Suprapubic skin (tissue), 4 donors: ENCODE data around the gene UEVLD. TPM values are rescaled to one million over a fixed set of nuclear protein-coding genes. Genes with fewer than 3 reads are reported as not detected.
"Not testable (repeated sequence)": the region's sequence is repeated elsewhere in the genome, so short reads cannot be mapped to it uniquely, and the experiment has no call there.

ENCODE experiments used
- DNase-seq, 2 donors: peaks; one replicate each; pipeline ENCODE4 v3.0.0-alpha.2; 2019; ENCODE audit warnings: low spot score in 2 of 2
- H3K27ac ChIP-seq: fragments of 200-600 bp; sonication (generic); one replicate; pipeline ENCODE4 v1.5.1; 2019
- H3K27me3 ChIP-seq: fragments of 200-600 bp; sonication (generic); one replicate; pipeline ENCODE4 v1.5.1; 2019
- H3K36me3 ChIP-seq: fragments of 200-600 bp; sonication (generic); one replicate; pipeline ENCODE4 v1.5.1; 2019
- H3K4me1 ChIP-seq: fragments of 200-600 bp; sonication (generic); one replicate; pipeline ENCODE4 v1.5.1; 2019
- H3K4me3 ChIP-seq: fragments of 200-600 bp; sonication (generic); one replicate; pipeline ENCODE4 v1.5.1; 2019; ENCODE audit warnings: mild to moderate bottlenecking
- H3K9me3 ChIP-seq: fragments of 200-600 bp; sonication (generic); one replicate; pipeline ENCODE4 v1.5.1; 2019
- CTCF ChIP-seq, 2 donors: fragments of 200-600 bp in 1 of 2; fragments of 450-650 bp in 1 of 2; sonication (generic) in 1 of 2; IDR thresholded peaks; one replicate each; pipeline ENCODE4 v1.5.1; 2016 to 2019; ENCODE audit warnings: antibody characterized with exemption in 2 of 2, mild to moderate bottlenecking in 1 of 2, moderate library complexity in 1 of 2
- EP300 ChIP-seq: sonication (generic); formaldehyde crosslinking; IDR thresholded peaks from one replicate; pipeline ENCODE4 v1.6.1; 2017; ENCODE audit warnings: antibody characterized with exemption
- POLR2A ChIP-seq, 2 donors: fragments of 450-650 bp; IDR thresholded peaks; one replicate each; pipeline ENCODE4 v1.6.1; 2017; ENCODE audit warnings: antibody characterized with exemption in 2 of 2, mild to moderate bottlenecking in 2 of 2, moderate library complexity in 2 of 2
- POLR2AphosphoS5 ChIP-seq, 3 donors: sonication (generic); formaldehyde crosslinking; IDR thresholded peaks; one replicate each; pipeline ENCODE4 v1.6.1; 2017; ENCODE audit warnings: antibody characterized with exemption in 3 of 3
- WGBS: methylation state at CpG from one replicate; pipeline ENCODE4 v1.1.5; 2018; 5-methylcytosine and 5-hydroxymethylcytosine counted together
- total RNA-seq, 4 donors: library from RNA; depleted of rRNA; stranded (reverse); fragments of >200 nt; gene quantifications; one replicate each; pipeline ENCODE4 v1.1.0, GENCODE V29; 2016

The UEVLD gene
- total RNA-seq, 4 donors from 2014 or later: 24.1 to 46.1 (median 32.8) TPM

GRCh38 chr11:18599739-18600230 is 11.3 kb upstream of the UEVLD start, which contains the start of gene MISFA:
MISFA (plus strand) TSS chr11:18599789; CDS start chr11:18599929, 140 bp downstream.
- DNase-seq: no peak
- no peaks in the 10 kb centered on the region for H3K9me3 ChIP-seq
- TF ChIP-seq POLR2A (IDR thresholded peaks at IDR 0.05) (no peak), EP300 (no peak), POLR2AphosphoS5 (IDR thresholded peaks at IDR 0.05) (no peak), CTCF (IDR thresholded peaks at IDR 0.05) (no peak)
- WGBS: 89% methylated on average over 7 of the region's 7 CpGs
- H3K4me3 ChIP-seq: no peak within 1 kb of the TSS
- H3K4me1 ChIP-seq: peaks cover 16% of the 10 kb centered on the region
- no peaks in the 10 kb centered on the region for H3K27me3 ChIP-seq
- no peak within 1 kb of the TSS for H3K27ac ChIP-seq
- H3K36me3 ChIP-seq: peaks cover 9% of the 10 kb centered on the region

- no peak for DNase-seq
Measured at GRCh38 chr11:18594999-18595749, 6.6 kb upstream of the UEVLD start.

GRCh38 chr11:18594088-18594487 is 5.6 kb upstream of the UEVLD start:
- not testable (repeated sequence) for H3K36me3 ChIP-seq, H3K9me3 ChIP-seq, H3K27ac ChIP-seq, DNase-seq, H3K4me3 ChIP-seq, H3K27me3 ChIP-seq
- peaks cover 41% of the 10 kb centered on the region for H3K4me1 ChIP-seq
- 52% methylated on average over 5 of the region's 5 CpGs for WGBS

More at GRCh38 chr11:18594999-18595749, 6.6 kb upstream of the UEVLD start:
- Histone ChIP-seq H3K9me3 (no peaks in the 10 kb centered on the region), H3K36me3 (peaks cover 9% of the 10 kb centered on the region), H3K4me1 (peaks cover 30% of the 10 kb centered on the region), H3K27me3 (no peaks in the 10 kb centered on the region), H3K27ac (peak overlapping the region; percentile 59), H3K4me3 (no peak overlapping the region)
- WGBS: 14% methylated on average over 4 of the region's 5 CpGs
- TF ChIP-seq CTCF (IDR thresholded peaks at IDR 0.05) (no peak), POLR2AphosphoS5 (IDR thresholded peaks at IDR 0.05) (no peak), EP300 (no peak)

GRCh38 chr11:18590571-18590970 is 2.0 kb upstream of the UEVLD start:
- no peaks in the 10 kb centered on the region for H3K36me3 ChIP-seq
- H3K4me1 ChIP-seq: peaks cover 47% of the 10 kb centered on the region
- no peak overlapping the region for H3K27ac ChIP-seq
- H3K4me3 ChIP-seq: no peak overlapping the region
- 44% methylated on average over 2 of the region's 2 CpGs for WGBS
- DNase-seq: no peak
- no peaks in the 10 kb centered on the region for H3K27me3 ChIP-seq
- TF ChIP-seq CTCF (IDR thresholded peaks at IDR 0.05): no peak
- H3K9me3 ChIP-seq: no peaks in the 10 kb centered on the region

GRCh38 chr11:18581825-18582224 is 6.7 kb downstream of the UEVLD start:
- Histone ChIP-seq H3K27ac (no peak overlapping the region), H3K27me3 (no peaks in the 10 kb centered on the region), H3K36me3 (peaks cover 8% of the 10 kb centered on the region), H3K4me3 (no peak overlapping the region), H3K4me1 (peaks cover 4% of the 10 kb centered on the region), H3K9me3 (no peaks in the 10 kb centered on the region)
- no peak for DNase-seq
- no peak for TF ChIP-seq POLR2AphosphoS5 (IDR thresholded peaks at IDR 0.05)
- no peak for TF ChIP-seq POLR2A (IDR thresholded peaks at IDR 0.05)
- no peak for TF ChIP-seq EP300
- TF ChIP-seq CTCF (IDR thresholded peaks at IDR 0.05): no peak
- 94% methylated on average over 1 of the region's 1 CpG for WGBS
